GM21447 (cell line): ENCODE data around the gene SPOUT1.

Source experiments
- ATAC-seq: cut with Tn5 transposase; IDR thresholded peaks from one replicate; pipeline ENCODE4 v1.9.1; 2021; ENCODE audit not compliant: unreplicated experiment

The SPOUT1 gene

DNA sequence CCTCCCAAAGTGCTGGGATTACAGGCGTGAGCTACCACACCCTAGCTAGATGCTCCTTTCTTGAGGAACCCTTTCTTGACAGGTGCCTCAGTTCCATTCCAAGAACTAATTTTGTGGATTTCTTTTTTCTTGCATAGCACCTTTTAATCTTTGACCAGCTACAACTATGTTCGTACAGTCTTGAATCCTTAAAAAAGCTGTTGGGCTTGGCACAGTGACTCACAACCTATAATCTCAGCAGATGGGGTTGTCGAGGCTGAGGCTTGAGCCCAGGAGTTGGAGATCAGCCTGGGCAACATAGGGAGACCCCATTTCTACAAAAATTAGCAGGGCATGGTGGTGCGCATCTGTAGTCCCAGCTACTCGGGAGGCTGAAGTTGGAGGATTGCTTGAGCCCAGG is 56.5 kb downstream of the SPOUT1 start:
- ATAC-seq, result no peak

DNA sequence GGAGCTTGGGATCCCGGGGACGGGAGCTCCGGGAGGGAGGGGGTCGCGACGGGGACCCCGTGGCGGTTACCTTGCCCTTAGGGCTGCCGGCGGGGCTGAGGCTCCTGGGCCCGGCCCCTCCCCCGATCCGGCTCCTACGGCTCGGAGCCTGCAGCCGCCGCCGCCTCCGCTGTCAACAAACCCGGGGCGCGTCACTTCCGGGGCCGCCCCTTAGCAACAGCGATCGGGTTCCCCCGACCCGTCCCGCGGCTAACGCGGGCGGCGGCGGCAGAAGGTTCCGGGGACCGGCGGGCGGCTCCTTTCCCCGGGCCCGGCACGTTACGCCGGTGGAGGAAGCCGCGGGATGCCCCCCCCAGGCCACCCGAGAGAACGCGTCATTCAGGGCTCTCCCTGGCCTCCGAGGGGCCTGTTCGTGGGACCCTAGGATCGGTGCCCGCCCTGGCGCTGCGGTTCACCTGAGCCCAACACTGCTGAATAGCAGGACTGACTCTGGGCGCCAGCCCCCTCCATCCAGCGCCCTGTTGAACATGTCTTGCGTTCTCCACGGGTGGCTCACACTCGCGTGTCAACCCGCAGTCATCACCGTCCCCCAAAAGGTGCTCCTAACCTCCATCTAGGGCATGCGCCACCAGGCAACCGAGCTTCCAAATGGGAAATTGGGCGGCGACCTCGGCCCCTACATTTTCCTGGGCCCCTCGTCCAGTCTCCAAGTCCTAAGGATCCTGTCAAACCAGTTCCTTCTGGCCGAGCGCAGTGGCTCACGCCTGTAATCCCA is 57.7 kb downstream of the SPOUT1 start, which contains the start of gene ZER1:
TSS of gene ZER1 (minus strand) at position 183 of the 775 bp plus-strand sequence. CDS start 16,362 bp downstream, outside the sequence.
- ATAC-seq, result peak; percentile 82

DNA sequence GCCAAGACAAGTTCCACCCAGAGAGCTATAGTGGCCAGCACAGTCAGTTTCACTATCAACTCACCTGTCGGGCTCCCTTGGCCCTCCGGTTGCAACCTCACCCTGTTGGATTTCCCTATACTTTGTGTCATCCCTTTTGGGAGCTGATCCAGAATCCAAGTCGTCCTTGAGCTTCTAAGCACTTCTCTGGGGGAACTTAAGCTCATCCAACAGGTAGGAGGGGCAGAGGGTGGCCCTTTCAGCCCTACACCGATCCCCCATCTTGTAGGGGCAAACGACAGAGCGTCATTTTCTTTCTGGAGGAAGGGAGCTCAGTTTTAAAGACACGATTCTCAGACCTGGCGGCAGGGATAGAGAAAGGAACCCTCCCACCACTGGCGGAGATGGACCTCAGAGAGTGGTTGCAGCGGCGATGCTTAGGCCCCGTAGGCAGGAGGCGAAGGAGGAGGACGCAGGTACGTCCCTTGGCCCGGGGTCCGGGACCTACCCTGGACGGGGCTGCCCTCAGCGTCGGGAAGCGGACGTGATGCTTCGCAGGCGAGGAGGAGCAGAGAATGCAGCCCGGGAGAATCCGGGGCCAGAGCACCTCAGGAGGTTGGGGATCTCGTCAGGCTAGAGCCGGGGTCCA is 58.4 kb downstream of the SPOUT1 start:
- ATAC-seq, result peak; percentile 34

DNA sequence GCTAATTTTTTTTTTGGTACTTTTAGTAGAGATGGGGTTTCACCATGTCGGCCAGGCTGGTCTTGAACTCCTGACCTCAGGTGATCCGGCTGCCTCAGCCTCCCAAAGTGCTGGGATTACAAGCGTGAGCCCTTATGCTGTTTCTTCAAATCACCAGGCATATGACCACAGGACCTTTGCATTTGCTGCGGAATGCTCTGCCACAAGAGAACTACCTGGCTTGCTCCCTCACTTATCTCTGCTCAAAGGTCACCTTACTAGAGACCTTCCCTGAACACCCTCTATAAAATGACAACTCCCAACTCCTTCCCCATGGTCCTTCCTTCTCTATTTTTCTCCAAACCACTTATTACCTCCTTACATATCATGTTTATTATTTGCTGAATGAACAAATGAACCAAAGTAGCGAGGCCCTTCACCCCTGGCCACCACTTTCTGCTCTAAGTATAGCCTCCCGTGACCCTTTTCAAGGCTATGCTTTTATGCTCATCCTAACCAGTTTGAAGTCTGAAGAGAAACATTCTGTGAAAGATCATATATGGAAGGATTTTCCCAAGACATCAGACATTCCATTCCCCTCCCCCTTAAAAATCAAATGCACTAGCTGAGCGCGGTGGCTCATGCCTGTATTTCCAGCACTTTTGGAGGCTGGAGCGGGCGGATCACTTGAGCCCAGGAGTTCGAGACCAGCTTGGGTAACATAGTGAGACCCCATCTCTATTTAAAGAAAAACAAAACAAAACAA is 59.1 kb downstream of the SPOUT1 start:
- ATAC-seq, result no peak
